Stimulated activated CD8-positive, alpha-beta memory T cell treated with anti-CD3 and anti-CD28 coated beads, Interleukin-4, amount 100 ng/mL, for 4 hours (primary cell): ENCODE measurements around the gene CD79A.

Experiments used
- DNase-seq, 2 donors: peaks; one replicate each; pipeline ENCODE4 v3.0.0-alpha.2; 2020; ENCODE audit warnings: low read depth in 2 of 2, low spot score in 1 of 2

CD79A gene

DNA sequence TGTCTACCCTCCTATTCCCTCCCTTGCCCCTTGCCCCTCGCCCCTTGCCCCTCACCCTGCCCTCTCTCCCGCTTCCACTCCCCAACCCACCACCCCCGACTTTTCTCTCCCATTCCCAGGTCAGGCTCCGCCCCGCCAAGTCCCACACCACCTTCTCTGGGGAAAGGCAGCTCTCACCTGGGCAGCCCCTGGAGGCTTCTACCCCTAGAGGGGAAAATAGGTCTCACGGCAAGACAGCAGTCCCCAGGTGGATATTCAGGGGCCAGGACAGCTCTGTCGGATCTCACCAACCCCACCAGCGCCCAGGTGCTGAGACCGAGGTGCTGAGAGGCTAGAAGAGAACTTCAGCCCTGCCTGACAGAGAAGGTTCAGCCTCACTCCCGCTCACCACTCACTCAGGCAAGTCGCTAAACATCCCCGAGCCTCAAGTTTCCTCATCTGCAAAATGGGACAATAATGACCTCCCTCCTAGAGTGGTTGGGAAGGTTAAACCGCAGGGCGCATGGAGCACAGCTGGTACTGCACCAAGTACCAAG, 52.5 kb downstream of the CD79A start:
- DNase-seq = no peak

DNA sequence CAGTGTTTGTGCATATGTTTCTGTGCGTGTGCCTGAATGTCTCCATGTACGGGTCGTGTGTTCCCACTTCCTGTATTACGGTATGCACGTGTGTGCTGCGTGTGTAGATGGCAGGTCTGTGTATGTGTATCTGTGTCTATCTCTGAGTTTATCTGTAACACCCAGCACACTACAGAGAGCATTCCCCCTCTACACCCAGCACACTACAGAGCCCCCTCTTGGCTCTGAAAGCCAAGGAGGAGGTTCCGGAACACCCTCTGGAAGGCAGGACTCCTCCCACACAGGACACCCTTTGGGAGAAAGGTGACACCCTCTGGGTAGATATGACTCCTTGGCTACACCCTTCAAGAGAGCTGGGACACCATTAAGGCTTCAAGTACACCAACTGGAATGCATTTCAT, 53.2 kb downstream of the CD79A start:
- no peak for DNase-seq
